Activated T-cell treated with anti-CD3 and anti-CD28 coated beads, Interleukin-2, amount 50 U/mL, for 72 hours (primary cell): ENCODE measurements around the gene PECR. TPM values are rescaled to one million over a fixed set of nuclear protein-coding genes. Genes with fewer than 3 reads are reported as not detected.
"Not testable (repeated sequence)": the region's sequence is repeated elsewhere in the genome, so short reads cannot be mapped to it uniquely, and the experiment has no call there.

Experiments
- ATAC-seq, 2 donors: fragments of 150-1000 bp; cut with Tn5 transposase; replicated peaks in 1 of 2; 2 replicates each; pipeline ENCODE4 v1.10.0; 2021; ENCODE audit warnings: moderate library complexity in 2 of 2, mild to moderate bottlenecking in 1 of 2
- DNase-seq, 2 donors: peaks; one replicate each; pipeline ENCODE4 v3.0.0; 2021 to 2022; ENCODE audit warnings: mixed read lengths in 1 of 2
- H3K27ac Mint-ChIP-seq: one replicate; pipeline ENCODE4 v1.8.0; 2022; ENCODE audit warnings: mild to moderate bottlenecking, moderate library complexity, mixed read lengths
- H3K27me3 Mint-ChIP-seq: one replicate; pipeline ENCODE4 v1.8.0; 2022; ENCODE audit warnings: low read depth, mixed read lengths
- H3K36me3 Mint-ChIP-seq, 2 donors: one replicate each; pipeline ENCODE4 v1.8.0; 2022; ENCODE audit warnings: mixed read lengths in 2 of 2, mild to moderate bottlenecking in 1 of 2; ENCODE audit not compliant: insufficient read depth in 2 of 2
- H3K4me1 Mint-ChIP-seq: one replicate; pipeline ENCODE4 v1.8.0; 2022; ENCODE audit warnings: low read depth, mixed read lengths
- H3K4me3 Mint-ChIP-seq, 2 donors: one replicate each; pipeline ENCODE4 v1.8.0; 2022; ENCODE audit warnings: mild to moderate bottlenecking in 2 of 2, mixed read lengths in 2 of 2, moderate library complexity in 2 of 2
- H3K9me3 Mint-ChIP-seq, 2 donors: one replicate each; pipeline ENCODE4 v1.8.0; 2022; ENCODE audit warnings: mixed read lengths in 2 of 2
- total RNA-seq, 2 donors: library from RNA; stranded (reverse); gene quantifications; one replicate each; pipeline ENCODE4 v1.2.3, GENCODE V29; 2022

Gene PECR
- total RNA-seq, 2 donors from 2014 or later: 28.4 to 29.7 TPM

- ATAC-seq, H3K27me3 Mint-ChIP-seq, H3K4me1 Mint-ChIP-seq, DNase-seq, H3K4me3 Mint-ChIP-seq, H3K27ac Mint-ChIP-seq: not testable (repeated sequence)
- Mint-ChIP-seq H3K36me3 (peaks cover 39 to 58% of the 10 kb centered on the region in 2 donors), H3K9me3 (peaks cover 10 to 14% of the 10 kb centered on the region in 2 donors)
These were observed 92.9 kb downstream of the PECR start for GRCh38 chr2:215988556-215989207.

Other genes with a start within 250 kb of the PECR start
- gene MREG, start 68.3 kb downstream of the PECR start, total RNA-seq: 10 to 100 TPM in 1 of 2 donors, 1 to 10 TPM in 1; 9.0 to 10.8 TPM
- 1 to 10 TPM; 1.6 TPM for gene TMEM169, start 110 bp upstream of the PECR start, total RNA-seq
- gene XRCC5, start 27.5 kb upstream of the PECR start, total RNA-seq: 100 to 1,000 TPM; 300 to 324 TPM